Thyroid gland (tissue), 4 donors: ENCODE measurements around the gene HMX3. TPM values are rescaled to one million over a fixed set of nuclear protein-coding genes. Genes with fewer than 3 reads are reported as not detected.

Source experiments
- DNase-seq, 2 donors: peaks; one replicate each; pipeline ENCODE4 v3.0.0-alpha.2; 2019
- H3K27ac ChIP-seq, 3 donors: fragments of 200-600 bp; sonication (generic); 1 replicate in 2 of 3; 2 replicates in 1 of 3; pipeline ENCODE4 v1.5.1; 2016 to 2019; ENCODE audit warnings: mild to moderate bottlenecking in 1 of 3, moderate library complexity in 1 of 3
- H3K27me3 ChIP-seq: fragments of 200-600 bp; sonication (generic); one replicate; pipeline ENCODE4 v1.5.1; 2019
- H3K36me3 ChIP-seq, 2 donors: fragments of 200-600 bp; sonication (generic); one replicate each; pipeline ENCODE4 v1.5.1; 2016 to 2019
- H3K4me1 ChIP-seq, 2 donors: fragments of 200-600 bp; sonication (generic); one replicate each; pipeline ENCODE4 v1.5.1; 2017 to 2019
- H3K4me3 ChIP-seq, 3 donors: fragments of 200-600 bp; sonication (generic); replicated peaks in 1 of 3; 1 replicate in 2 of 3; 2 replicates in 1 of 3; pipeline ENCODE4 v1.5.1; 2016; ENCODE audit warnings: mild to moderate bottlenecking in 1 of 3
- H3K9me3 ChIP-seq: fragments of 200-600 bp; sonication (generic); one replicate; pipeline ENCODE4 v1.5.1; 2017
- CTCF ChIP-seq, 6 experiments: fragments of 200-600 bp in 3 of 6; fragments of 450-650 bp in 3 of 6; sonication (generic) in 3 of 6; IDR thresholded peaks; one replicate each; pipeline ENCODE4 v1.5.1; 2016 to 2019; ENCODE audit warnings: antibody characterized with exemption in 6 of 6, mild to moderate bottlenecking in 2 of 6, inconsistent platforms in 1 of 6, moderate library complexity in 1 of 6
- POLR2A ChIP-seq, 2 donors: fragments of 450-650 bp; IDR thresholded peaks; one replicate each; pipeline ENCODE4 v1.6.1; 2017; ENCODE audit warnings: antibody characterized with exemption in 2 of 2, mild to moderate bottlenecking in 2 of 2, moderate library complexity in 1 of 2
- WGBS, 2 donors: methylation state at CpG; one replicate each; pipeline ENCODE4 v1.1.5; 2017; 5-methylcytosine and 5-hydroxymethylcytosine counted together
- intact Hi-C: fragments of 100-400 bp; cut with DNase I; formaldehyde crosslinking; loops from one replicate; pipeline ENCODE4 v1.15.1; 2023
- total RNA-seq, 4 donors: library from RNA; depleted of rRNA; stranded (reverse); fragments of >200 nt; gene quantifications; one replicate each; pipeline ENCODE4 v1.2.3, GENCODE V29; 2016

HMX3 gene
- total RNA-seq, 4 donors from 2014 or later, result not detected

DNA sequence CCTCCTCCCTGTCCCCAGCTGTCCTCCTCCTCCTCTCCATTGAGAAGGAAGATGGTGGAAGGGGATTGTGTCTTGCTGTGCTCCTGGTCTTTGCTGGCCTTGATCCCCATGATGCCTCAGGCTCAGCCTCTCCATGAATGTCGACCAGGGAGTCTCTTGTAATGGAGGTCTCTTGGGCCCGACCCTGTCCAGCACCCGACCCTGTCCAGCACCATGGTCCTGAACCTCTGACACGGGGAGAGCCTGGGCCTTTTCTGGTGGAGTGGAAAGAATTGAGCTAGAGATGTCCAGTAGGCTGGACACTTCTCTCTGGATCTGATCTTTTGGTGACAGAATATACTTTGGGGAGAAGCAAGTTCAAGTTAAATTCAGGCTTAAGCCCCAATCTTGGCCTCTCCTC, 42.3 kb upstream of the HMX3 start:
- WGBS, 2 donors, result 51 to 67% methylated on average over 4 of the region's 4 CpGs
- TF ChIP-seq POLR2A (IDR thresholded peaks at IDR 0.05) (no peak), CTCF (IDR thresholded peaks at IDR 0.05) (no peak)
- no peak overlapping the region for H3K4me3 ChIP-seq
- intact Hi-C loops, result no loop called here
- no peaks in the 10 kb centered on the region for H3K4me1 ChIP-seq
- no peak for DNase-seq
- H3K36me3 ChIP-seq, result no peaks in the 10 kb centered on the region
- H3K27ac ChIP-seq, result no peak overlapping the region
- no peaks in the 10 kb centered on the region for H3K27me3 ChIP-seq
- H3K9me3 ChIP-seq, result no peaks in the 10 kb centered on the region

- TF ChIP-seq CTCF (IDR thresholded peaks at IDR 0.05) (no peak), POLR2A (IDR thresholded peaks at IDR 0.05) (no peak)
- no peaks in the 10 kb centered on the region for H3K27me3 ChIP-seq
These were observed 39.3 kb upstream of the HMX3 start for GRCh38 chr10:123096452-123096851.

GRCh38 chr10:123097039-123097438, 38.7 kb upstream of the HMX3 start:
- 74% methylated on average over 6 to 7 of the region's 7 CpGs for WGBS, 2 donors
- TF ChIP-seq POLR2A (IDR thresholded peaks at IDR 0.05), result no peak
- no peak for TF ChIP-seq CTCF (IDR thresholded peaks at IDR 0.05)
- Histone ChIP-seq H3K9me3 (no peaks in the 10 kb centered on the region), H3K4me1 (no peaks in the 10 kb centered on the region), H3K36me3 (no peaks in the 10 kb centered on the region), H3K27ac (no peak overlapping the region), H3K4me3 (no peak overlapping the region), H3K27me3 (no peaks in the 10 kb centered on the region)
- intact Hi-C loops, result no loop called here
- no peak for DNase-seq

More at GRCh38 chr10:123096452-123096851, 39.3 kb upstream of the HMX3 start:
- no peaks in the 10 kb centered on the region for H3K9me3 ChIP-seq
- H3K4me3 ChIP-seq, result no peak overlapping the region
- DNase-seq, result no peak
- no peaks in the 10 kb centered on the region for H3K4me1 ChIP-seq
- intact Hi-C loops, result no loop called here
- 73 to 77% methylated on average over 5 of the region's 5 CpGs for WGBS, 2 donors
- H3K27ac ChIP-seq, result no peak overlapping the region
- H3K36me3 ChIP-seq, result no peaks in the 10 kb centered on the region

- intact Hi-C loops, result no loop called here
- WGBS, 2 donors, result 73 to 75% methylated on average over 7 of the region's 7 CpGs
- no peaks in the 10 kb centered on the region for H3K4me1 ChIP-seq
- no peaks in the 10 kb centered on the region for H3K36me3 ChIP-seq
- DNase-seq, result no peak
- H3K4me3 ChIP-seq, result no peak overlapping the region
- no peaks in the 10 kb centered on the region for H3K9me3 ChIP-seq
- H3K27ac ChIP-seq, result no peak overlapping the region
- H3K27me3 ChIP-seq, result no peaks in the 10 kb centered on the region
- no peak for TF ChIP-seq POLR2A (IDR thresholded peaks at IDR 0.05)
- no peak for TF ChIP-seq CTCF (IDR thresholded peaks at IDR 0.05)
These were observed 35.6 kb upstream of the HMX3 start for GRCh38 chr10:123100030-123100762.

DNA sequence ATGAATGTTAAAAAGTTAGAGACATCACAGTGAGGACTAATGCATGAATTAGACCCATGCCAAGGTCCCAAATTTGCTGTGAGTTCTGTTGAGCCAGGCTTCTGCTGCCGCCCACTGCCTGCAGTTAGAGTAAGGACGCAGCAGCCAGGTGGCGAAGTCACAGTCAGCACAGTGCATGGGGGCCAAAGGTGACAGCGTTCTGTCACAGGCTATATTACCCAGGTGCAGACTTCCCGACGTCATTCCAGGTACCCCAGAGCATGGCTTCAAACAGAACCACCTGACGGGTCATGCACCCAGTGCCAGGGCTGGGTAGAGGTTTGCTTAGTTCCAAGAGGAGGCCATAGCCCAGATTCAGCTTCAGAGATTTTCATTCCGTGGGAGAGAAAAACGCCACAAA, 33.9 kb upstream of the HMX3 start:
- H3K4me1 ChIP-seq, result no peaks in the 10 kb centered on the region
- H3K27ac ChIP-seq, result no peak overlapping the region
- TF ChIP-seq POLR2A (IDR thresholded peaks at IDR 0.05), result no peak
- TF ChIP-seq CTCF (IDR thresholded peaks at IDR 0.05), result no peak
- 63% methylated on average over 6 to 9 of the region's 9 CpGs for WGBS, 2 donors
- intact Hi-C loops, result no loop called here
- H3K4me3 ChIP-seq, result no peak overlapping the region
- H3K36me3 ChIP-seq, result no peaks in the 10 kb centered on the region
- no peaks in the 10 kb centered on the region for H3K27me3 ChIP-seq
- H3K9me3 ChIP-seq, result no peaks in the 10 kb centered on the region
- no peak for DNase-seq
